Measurements from ENCODE around the gene FAM204A.

The FAM204A gene

DNA sequence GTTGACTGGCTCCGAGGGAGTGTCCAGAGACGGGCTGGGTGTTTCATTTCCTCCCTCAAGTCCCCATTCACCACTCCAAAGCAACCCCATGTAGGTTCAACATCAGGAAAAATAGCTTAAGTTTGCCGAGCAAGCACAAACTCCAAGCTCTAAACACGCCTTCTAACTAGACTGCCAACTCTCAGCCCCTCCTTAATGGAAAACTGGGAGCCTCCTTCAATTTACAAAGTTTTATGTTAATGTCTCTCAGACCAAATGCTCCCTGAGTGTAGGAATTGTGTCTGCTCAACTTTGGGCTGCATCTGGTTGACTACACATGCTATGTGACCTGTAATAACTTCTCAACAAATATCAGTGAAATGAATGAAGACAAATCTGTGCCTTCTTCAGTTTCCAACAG lies 87.5 kb downstream of the FAM204A start:
- Histone ChIP-seq H3K27me3 (ENCODE audit: control insufficient read depth, insufficient read depth, low read length) (no peaks in the 10 kb centered on the region), H3K9ac (ENCODE audit: low read length) (no peak overlapping the region), H3K4me1 (ENCODE audit: control insufficient read depth, insufficient read depth, low read length) (no peaks in the 10 kb centered on the region), H3K4me3 (ENCODE audit: low read length) (no peak overlapping the region), H3K9me3 (ENCODE audit: control insufficient read depth, low read length) (no peaks in the 10 kb centered on the region), H3K36me3 (ENCODE audit: control insufficient read depth, insufficient read depth, low read length) (no peaks in the 10 kb centered on the region)

DNA sequence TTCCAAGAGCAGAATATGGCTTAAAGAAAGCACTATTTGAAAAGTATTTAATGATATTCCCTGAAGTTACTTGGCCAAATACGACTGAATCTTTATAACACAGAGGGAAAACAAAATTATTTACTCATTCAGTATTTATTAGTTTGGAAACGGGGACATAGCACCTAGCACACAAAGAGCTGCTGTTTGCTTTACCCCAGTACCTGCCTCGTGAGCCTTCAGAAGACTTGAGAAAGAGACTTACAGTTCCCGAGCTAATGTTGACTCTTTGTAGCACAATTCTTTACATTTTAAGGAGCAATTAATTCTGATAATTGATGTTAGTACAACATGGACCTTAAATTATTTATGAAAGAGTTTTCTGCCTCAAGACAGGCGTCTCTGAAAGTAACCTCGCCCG lies 88.7 kb downstream of the FAM204A start:
- no peak overlapping the region for H3K4me3 ChIP-seq (ENCODE audit: low read length)
- no peak overlapping the region for H3K9ac ChIP-seq (ENCODE audit: low read length)
- H3K4me1 ChIP-seq (ENCODE audit: control insufficient read depth, insufficient read depth, low read length) = no peaks in the 10 kb centered on the region
- H3K27me3 ChIP-seq (ENCODE audit: control insufficient read depth, insufficient read depth, low read length) = no peaks in the 10 kb centered on the region
- no peaks in the 10 kb centered on the region for H3K9me3 ChIP-seq (ENCODE audit: control insufficient read depth, low read length)
- H3K36me3 ChIP-seq (ENCODE audit: control insufficient read depth, insufficient read depth, low read length) = no peaks in the 10 kb centered on the region

DNA sequence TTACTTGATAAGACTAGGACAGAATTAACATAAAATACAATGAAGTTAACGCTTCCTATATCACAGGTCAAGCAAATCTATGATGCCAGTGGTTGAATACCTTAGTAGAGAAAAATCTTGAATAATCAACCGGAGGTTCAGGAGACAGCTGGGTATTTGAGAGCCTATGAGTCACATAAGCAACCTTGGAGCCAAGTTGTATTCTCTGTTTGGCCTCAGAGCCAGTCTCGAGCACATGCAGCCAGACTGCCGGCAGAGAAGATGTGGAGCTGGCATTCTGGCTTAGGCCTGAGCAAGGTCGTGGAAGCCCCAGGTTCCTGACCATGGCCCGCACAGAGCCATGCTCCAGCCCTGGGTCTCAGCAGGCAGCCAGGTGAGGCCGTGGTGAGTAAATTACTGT lies 90.3 kb downstream of the FAM204A start:
- H3K27me3 ChIP-seq (ENCODE audit: control insufficient read depth, insufficient read depth, low read length) = peaks cover 10% of the 10 kb centered on the region

DNA sequence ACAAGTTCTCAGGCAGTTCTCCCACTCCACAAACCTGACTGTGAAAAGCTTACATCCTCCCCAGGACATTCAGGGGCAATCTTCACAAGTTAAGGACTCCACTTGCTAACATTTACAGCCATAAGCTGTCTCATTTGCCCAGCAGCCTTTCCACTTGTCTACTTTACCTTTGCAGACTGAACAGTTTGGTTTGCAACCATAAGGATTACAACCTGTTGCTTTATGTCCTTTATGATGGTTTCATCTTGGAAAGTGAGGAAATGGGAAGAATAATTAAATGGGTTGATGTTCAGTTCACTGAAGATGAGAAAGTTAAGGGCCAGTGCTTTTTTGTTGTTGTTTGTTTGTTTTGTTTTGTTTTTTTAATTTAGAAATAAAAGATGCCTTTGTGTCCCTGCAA lies 92.4 kb downstream of the FAM204A start:
- Histone ChIP-seq H3K27me3 (ENCODE audit: control insufficient read depth, insufficient read depth, low read length) (peaks cover 24% of the 10 kb centered on the region), H3K9me3 (ENCODE audit: control insufficient read depth, low read length) (no peaks in the 10 kb centered on the region), H3K4me1 (ENCODE audit: control insufficient read depth, insufficient read depth, low read length) (no peaks in the 10 kb centered on the region), H3K4me3 (ENCODE audit: low read length) (no peak overlapping the region), H3K36me3 (ENCODE audit: control insufficient read depth, insufficient read depth, low read length) (no peaks in the 10 kb centered on the region), H3K9ac (ENCODE audit: low read length) (no peak overlapping the region)

More for the DNA sequence above, 90.3 kb downstream of the FAM204A start:
- no peaks in the 10 kb centered on the region for H3K36me3 ChIP-seq (ENCODE audit: control insufficient read depth, insufficient read depth, low read length)
- no peaks in the 10 kb centered on the region for H3K4me1 ChIP-seq (ENCODE audit: control insufficient read depth, insufficient read depth, low read length)
- H3K9me3 ChIP-seq (ENCODE audit: control insufficient read depth, low read length) = no peaks in the 10 kb centered on the region
- no peak overlapping the region for H3K9ac ChIP-seq (ENCODE audit: low read length)
- H3K4me3 ChIP-seq (ENCODE audit: low read length) = no peak overlapping the region
